Measurements from ENCODE around the gene VMP1.

Gene VMP1

GRCh38 chr17:59707149-59707970 lies at the start of gene VMP1, which contains the start of gene PTRH2:
Gene VMP1 (plus strand): TSS chr17:59707654. CDS start chr17:59731447, 23,793 bp downstream.
Gene PTRH2 (minus strand): TSS chr17:59707430. CDS start chr17:59697978, 9,452 bp downstream.
- DNase-seq, result peak; percentile 99

DNA sequence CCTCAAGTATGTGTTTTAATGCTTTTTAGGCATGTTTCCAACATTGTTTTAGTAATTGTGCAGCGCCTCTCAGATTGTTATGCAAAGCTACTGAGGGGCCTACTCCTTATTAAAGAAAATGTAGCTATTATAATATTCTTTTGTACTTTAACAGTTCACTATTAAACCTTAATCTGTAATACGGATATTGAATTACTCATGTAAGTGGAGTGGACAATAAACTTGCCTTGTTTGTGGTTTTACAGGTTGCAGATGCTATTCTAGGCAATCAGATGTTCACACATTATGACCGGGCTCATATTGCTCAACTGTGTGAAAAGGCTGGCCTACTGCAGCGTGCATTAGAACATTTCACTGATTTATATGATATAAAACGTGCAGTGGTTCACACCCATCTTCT lies 41.2 kb upstream of the VMP1 start:
- no peak for DNase-seq

GRCh38 chr17:59668816-59669215 lies 38.6 kb upstream of the VMP1 start:
- no peak for DNase-seq

- no peak for DNase-seq
These were observed 38.0 kb upstream of the VMP1 start for GRCh38 chr17:59669411-59669810.

GRCh38 chr17:59669944-59670343 lies 37.5 kb upstream of the VMP1 start:
- DNase-seq, result no peak

- DNase-seq, result no peak
These were observed 36.1 kb upstream of the VMP1 start for GRCh38 chr17:59671386-59671785.

DNA sequence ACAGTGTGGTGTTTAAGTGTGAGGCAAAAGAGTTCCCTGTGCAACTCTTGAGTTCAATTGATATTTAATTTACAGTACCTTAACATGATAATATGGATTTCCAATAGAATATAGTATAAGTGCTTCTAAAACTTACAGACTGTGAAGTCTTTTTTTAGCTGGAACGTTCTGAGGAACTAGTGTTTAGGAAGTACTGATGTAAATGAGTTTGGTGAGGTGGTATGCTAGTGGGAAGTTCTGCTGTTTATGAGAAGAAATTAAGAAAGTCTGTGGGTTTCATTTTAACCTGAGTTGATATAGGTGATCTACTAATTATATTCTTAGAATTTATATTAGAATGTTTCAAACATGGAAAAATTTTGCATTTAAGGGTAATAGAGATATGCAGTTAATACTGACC lies 32.2 kb upstream of the VMP1 start:
- no peak for DNase-seq

DNA sequence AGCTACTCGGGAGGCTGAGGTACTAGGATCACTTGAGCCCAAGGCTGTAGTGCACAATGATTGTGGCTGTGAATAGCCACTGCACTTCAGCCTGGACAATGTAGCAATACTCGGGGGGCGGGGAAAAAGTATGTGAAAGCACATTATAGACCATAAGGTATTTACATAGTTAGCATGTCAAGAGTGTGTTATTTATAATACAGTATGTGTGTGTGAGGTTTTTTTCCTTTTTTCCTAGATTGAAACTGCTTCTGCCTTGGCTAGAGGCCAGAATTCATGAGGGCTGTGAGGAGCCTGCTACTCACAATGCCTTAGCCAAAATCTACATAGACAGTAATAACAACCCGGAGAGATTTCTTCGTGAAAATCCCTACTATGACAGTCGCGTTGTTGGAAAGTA lies 30.7 kb upstream of the VMP1 start:
- DNase-seq, result no peak

DNA sequence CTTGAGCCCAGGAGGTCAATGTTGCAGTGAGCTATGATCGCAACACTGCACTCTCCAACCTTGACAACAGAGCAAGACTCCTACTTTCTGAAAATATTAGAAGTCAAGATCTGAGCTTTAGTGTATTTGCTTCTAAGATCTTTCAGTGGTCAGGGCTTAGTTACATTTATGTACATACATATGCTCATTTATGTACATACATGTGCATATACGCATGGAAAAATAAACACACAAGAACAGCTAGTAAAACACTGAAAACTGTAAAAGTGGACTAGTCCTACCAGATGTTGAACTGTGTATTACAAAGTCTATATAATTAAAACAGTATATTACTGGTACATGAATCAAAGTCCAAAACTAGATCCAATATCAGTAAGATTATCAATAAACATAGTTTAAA lies 28.5 kb upstream of the VMP1 start:
- no peak for DNase-seq

DNA sequence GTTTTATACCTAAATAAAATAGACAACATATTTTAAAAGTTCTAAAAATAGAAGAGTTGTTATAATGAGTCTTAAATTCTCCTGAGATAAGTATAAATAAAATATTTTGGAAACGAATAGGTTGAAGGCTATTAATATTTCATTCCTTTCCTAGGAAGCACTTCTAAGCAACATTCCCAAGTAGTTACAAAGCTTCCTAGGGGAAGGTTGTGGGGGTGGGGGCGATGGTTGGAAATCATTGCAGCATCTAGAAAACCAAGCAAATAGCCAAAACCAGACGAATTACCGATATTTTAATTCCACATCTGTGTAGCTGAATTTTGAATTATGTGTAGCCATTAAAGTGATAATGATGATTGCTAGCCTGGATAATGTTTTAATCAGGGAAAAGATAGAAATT lies 27.1 kb upstream of the VMP1 start:
- DNase-seq, result no peak

DNA sequence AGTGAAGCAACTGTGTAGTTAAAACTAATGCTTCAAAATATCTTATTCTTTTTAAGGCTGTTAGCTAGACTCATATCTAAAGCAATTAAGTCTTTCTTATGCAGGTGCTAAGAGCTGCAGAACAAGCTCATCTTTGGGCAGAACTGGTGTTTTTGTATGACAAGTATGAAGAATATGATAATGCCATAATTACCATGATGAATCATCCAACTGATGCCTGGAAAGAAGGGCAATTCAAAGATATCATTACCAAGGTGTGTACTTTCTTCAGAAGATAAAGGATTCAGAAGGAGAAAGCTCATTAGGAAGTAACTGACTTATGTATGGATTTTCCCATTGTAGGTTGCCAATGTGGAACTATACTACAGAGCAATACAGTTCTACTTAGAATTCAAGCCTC lies 24.2 kb upstream of the VMP1 start:
- no peak for DNase-seq

DNA sequence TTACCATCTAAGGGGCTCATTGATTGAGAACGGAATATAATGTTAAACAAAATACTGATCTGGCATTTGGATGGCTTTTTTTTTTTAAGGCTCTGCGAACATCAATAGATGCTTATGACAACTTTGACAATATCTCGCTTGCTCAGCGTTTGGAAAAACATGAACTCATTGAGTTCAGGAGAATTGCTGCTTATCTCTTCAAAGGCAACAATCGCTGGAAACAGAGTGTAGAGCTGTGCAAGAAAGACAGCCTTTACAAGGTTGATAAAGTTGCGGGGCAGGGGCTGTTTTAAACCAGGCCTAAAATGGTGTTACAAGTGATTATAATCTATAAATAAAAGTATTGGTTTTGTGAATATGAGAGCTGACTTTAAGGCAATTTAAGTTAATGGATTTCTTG lies 22.5 kb upstream of the VMP1 start:
- no peak for DNase-seq

- DNase-seq, result no peak
These were observed 19.4 kb upstream of the VMP1 start for GRCh38 chr17:59688008-59688407.

GRCh38 chr17:59688496-59688895 lies 19.0 kb upstream of the VMP1 start:
- DNase-seq, result no peak

GRCh38 chr17:59693582-59693981 lies 13.9 kb upstream of the VMP1 start:
- no peak for DNase-seq

- DNase-seq, result no peak
These were observed 13.1 kb upstream of the VMP1 start for GRCh38 chr17:59694344-59694743.

GRCh38 chr17:59695945-59696681 lies 11.3 kb upstream of the VMP1 start:
- no peak for DNase-seq

GRCh38 chr17:59696682-59697277 lies 10.7 kb upstream of the VMP1 start:
- no peak for DNase-seq

DNA sequence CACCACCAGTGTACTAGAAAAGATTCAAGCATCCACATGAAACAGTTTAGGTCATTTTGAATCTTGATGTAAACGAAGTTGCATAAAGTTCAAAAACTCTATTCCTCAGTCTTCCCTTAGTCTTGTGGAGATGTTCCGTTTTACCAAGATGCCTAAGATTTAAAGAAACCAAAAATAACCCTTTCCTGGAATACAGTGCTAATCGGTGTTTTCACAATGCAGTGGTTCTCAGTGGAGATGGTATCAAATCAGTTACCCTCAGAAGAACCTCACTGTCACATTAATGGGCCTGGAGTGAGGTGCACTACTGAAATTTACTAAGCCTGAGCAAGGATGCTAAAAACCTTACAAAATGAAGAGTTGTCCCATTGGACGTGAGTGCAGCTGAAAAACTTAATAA lies 9.3 kb upstream of the VMP1 start:
- no peak for DNase-seq

DNA sequence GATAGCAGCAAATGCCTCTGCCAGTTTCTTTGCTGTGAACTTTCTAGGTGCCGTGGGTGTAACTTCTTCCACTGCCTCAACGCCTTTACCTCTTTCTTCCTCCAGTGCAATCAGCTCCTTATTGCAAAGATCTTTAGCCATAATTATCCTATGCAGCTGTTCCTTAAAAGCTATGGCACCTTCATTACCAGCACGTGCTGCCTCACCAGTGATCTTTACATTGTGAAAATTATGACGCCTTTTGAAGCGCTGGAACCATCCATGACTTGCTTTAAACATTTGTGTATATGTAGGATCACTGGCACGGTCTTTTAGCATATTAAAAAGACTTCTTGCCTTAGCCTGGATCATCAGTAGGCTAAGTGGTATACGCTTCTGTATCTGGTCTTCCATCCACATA lies 8.2 kb upstream of the VMP1 start:
- DNase-seq, result no peak

DNA sequence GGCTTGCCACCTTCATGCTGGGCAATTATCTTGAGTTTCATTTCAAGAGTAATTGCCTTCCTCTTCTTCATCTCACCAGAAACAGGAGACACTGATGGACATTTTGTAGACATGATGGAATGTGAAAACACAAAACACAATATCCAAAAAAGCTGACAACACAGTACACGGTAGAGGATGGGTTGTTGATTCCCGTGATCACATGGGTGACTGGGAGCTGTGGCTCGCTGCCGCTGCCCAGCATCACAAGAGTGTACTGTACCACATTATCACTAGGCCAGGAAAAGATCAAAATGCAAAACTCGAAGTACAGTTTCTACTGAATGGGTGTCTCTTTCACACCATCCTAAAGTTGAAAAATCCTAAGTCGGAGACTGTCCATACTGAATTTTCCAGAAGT lies 7.7 kb upstream of the VMP1 start:
- DNase-seq, result no peak

- DNase-seq, result no peak
These were observed 5.2 kb upstream of the VMP1 start for GRCh38 chr17:59702304-59702703.

- DNase-seq, result no peak
These were observed 547 bp downstream of the VMP1 start for GRCh38 chr17:59707971-59708430.

GRCh38 chr17:59711936-59712335 lies 4.5 kb downstream of the VMP1 start:
- DNase-seq, result no peak

All from COR-L47 (cell line).